ENCODE measurements around the gene RBM39.
"Not testable (repeated sequence)": the region's sequence is repeated elsewhere in the genome, so short reads cannot be mapped to it uniquely, and the experiment has no call there.

DNA sequence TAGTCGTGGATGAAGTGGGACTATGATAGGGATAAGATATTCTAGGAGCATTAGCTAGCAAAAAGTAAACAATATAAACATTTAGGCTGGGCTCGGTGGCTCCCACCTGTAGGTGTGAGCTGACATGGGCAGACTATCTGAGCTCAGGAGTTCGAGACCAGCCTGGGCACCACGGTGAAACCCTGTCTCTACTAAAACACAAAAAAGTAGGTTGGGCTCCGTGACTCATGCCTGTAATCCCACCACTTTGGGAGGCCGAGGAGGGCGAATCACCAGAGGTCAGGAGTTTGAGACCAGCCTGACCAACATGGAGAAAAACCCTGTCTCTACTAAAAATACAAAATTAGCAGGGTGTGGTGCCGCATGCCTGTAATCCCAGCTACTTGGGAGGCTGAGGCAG, 23.7 kb downstream of the RBM39 start:
- TF ChIP-seq, protein P1, sequence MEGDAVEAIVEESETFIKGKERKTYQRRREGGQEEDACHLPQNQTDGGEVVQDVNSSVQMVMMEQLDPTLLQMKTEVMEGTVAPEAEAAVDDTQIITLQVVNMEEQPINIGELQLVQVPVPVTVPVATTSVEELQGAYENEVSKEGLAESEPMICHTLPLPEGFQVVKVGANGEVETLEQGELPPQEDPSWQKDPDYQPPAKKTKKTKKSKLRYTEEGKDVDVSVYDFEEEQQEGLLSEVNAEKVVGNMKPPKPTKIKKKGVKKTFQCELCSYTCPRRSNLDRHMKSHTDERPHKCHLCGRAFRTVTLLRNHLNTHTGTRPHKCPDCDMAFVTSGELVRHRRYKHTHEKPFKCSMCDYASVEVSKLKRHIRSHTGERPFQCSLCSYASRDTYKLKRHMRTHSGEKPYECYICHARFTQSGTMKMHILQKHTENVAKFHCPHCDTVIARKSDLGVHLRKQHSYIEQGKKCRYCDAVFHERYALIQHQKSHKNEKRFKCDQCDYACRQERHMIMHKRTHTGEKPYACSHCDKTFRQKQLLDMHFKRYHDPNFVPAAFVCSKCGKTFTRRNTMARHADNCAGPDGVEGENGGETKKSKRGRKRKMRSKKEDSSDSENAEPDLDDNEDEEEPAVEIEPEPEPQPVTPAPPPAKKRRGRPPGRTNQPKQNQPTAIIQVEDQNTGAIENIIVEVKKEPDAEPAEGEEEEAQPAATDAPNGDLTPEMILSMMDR (IDR thresholded peaks at IDR 0.05 in 4 of 5, conservative IDR thresholded peaks at IDR 0.05 in 1 of 5) = not testable (repeated sequence)
- not testable (repeated sequence) for TF ChIP-seq POLR2A (IDR thresholded peaks at IDR 0.05)

Measured in gastrocnemius medialis (tissue), 4 donors.